ENCODE data around the gene GHR.

The GHR gene

DNA sequence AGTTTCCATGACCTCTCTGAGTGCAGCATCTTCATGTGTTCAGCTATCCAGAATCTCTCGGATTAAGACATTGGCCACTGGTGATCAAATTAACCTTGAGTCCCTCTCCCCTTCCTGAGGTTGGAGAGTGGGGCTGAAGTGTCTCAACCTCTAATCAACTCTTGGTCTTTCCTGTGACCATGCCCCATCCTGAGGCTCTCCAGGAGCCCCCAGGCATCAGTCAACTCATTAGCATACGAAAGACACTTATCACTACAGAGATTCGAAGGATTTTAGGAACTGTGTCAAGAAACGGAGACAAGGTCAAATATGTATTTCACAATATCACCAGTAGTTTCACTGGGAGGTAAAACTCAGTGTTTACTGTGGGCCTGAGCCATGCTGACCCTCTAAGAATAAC is 203.2 kb downstream of the GHR start:
- Histone ChIP-seq H3K36me3 (ENCODE audit: control insufficient read depth in 2 of 2, insufficient read depth in 1 of 2, low read length in 2 of 2) (no peaks in the 10 kb centered on the region), H3K9me3 (ENCODE audit: control insufficient read depth, insufficient read depth, low read depth, low read length) (no peaks in the 10 kb centered on the region), H3K4me1 (ENCODE audit: control insufficient read depth, insufficient read depth, low read length) (peaks cover 5% of the 10 kb centered on the region), H3K4me3 (ENCODE audit: low read depth, low read length) (no peak overlapping the region), H3K27ac (ENCODE audit: extremely low read depth, low read depth, low read length) (no peak overlapping the region)
- TF ChIP-seq YY1 (tag by site-specific recombination; IDR thresholded peaks at IDR 0.05) (no peak), ZNF426 (tag by site-specific recombination; IDR thresholded peaks at IDR 0.05) (no peak), ZNF292 (tag by site-specific recombination; IDR thresholded peaks at IDR 0.05; ENCODE audit: borderline replicate concordance, low read depth) (no peak), AEBP2 (tag by site-specific recombination; IDR thresholded peaks at IDR 0.05; ENCODE audit: borderline replicate concordance) (no peak), ZBTB26 (tag by site-specific recombination; optimal IDR thresholded peaks at IDR 0.05) (no peak), INSM2 (tag by site-specific recombination; IDR thresholded peaks at IDR 0.05) (no peak), ZNF624 (tag by site-specific recombination; IDR thresholded peaks at IDR 0.05) (no peak), MZF1 (tag by site-specific recombination; IDR thresholded peaks at IDR 0.05; ENCODE audit: borderline replicate concordance) (no peak), HOXC10 (CRISPR knock-in tag; IDR thresholded peaks at IDR 0.05) (no peak), WT1 (tag by site-specific recombination; IDR thresholded peaks at IDR 0.05) (no peak), ZFP3 (tag by site-specific recombination; IDR thresholded peaks at IDR 0.05; ENCODE audit: low read depth) (no peak), KLF10 (tag by site-specific recombination; IDR thresholded peaks at IDR 0.05) (no peak), ZNF530 (tag by site-specific recombination; IDR thresholded peaks at IDR 0.05; ENCODE audit: low read depth) (no peak), PATZ1 (tag by site-specific recombination; IDR thresholded peaks at IDR 0.05) (no peak)
- TF ChIP-seq, protein P1, sequence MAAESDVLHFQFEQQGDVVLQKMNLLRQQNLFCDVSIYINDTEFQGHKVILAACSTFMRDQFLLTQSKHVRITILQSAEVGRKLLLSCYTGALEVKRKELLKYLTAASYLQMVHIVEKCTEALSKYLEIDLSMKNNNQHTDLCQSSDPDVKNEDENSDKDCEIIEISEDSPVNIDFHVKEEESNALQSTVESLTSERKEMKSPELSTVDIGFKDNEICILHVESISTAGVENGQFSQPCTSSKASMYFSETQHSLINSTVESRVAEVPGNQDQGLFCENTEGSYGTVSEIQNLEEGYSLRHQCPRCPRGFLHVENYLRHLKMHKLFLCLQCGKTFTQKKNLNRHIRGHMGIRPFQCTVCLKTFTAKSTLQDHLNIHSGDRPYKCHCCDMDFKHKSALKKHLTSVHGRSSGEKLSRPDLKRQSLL (tag by site-specific recombination; IDR thresholded peaks at IDR 0.05): no peak
- TF ChIP-seq, protein P2, sequence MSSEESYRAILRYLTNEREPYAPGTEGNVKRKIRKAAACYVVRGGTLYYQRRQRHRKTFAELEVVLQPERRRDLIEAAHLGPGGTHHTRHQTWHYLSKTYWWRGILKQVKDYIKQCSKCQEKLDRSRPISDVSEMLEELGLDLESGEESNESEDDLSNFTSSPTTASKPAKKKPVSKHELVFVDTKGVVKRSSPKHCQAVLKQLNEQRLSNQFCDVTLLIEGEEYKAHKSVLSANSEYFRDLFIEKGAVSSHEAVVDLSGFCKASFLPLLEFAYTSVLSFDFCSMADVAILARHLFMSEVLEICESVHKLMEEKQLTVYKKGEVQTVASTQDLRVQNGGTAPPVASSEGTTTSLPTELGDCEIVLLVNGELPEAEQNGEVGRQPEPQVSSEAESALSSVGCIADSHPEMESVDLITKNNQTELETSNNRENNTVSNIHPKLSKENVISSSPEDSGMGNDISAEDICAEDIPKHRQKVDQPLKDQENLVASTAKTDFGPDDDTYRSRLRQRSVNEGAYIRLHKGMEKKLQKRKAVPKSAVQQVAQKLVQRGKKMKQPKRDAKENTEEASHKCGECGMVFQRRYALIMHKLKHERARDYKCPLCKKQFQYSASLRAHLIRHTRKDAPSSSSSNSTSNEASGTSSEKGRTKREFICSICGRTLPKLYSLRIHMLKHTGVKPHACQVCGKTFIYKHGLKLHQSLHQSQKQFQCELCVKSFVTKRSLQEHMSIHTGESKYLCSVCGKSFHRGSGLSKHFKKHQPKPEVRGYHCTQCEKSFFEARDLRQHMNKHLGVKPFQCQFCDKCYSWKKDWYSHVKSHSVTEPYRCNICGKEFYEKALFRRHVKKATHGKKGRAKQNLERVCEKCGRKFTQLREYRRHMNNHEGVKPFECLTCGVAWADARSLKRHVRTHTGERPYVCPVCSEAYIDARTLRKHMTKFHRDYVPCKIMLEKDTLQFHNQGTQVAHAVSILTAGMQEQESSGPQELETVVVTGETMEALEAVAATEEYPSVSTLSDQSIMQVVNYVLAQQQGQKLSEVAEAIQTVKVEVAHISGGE (tag by site-specific recombination; conservative IDR thresholded peaks at IDR 0.05; ENCODE audit: low read depth): no peak
- TF ChIP-seq, protein P3, sequence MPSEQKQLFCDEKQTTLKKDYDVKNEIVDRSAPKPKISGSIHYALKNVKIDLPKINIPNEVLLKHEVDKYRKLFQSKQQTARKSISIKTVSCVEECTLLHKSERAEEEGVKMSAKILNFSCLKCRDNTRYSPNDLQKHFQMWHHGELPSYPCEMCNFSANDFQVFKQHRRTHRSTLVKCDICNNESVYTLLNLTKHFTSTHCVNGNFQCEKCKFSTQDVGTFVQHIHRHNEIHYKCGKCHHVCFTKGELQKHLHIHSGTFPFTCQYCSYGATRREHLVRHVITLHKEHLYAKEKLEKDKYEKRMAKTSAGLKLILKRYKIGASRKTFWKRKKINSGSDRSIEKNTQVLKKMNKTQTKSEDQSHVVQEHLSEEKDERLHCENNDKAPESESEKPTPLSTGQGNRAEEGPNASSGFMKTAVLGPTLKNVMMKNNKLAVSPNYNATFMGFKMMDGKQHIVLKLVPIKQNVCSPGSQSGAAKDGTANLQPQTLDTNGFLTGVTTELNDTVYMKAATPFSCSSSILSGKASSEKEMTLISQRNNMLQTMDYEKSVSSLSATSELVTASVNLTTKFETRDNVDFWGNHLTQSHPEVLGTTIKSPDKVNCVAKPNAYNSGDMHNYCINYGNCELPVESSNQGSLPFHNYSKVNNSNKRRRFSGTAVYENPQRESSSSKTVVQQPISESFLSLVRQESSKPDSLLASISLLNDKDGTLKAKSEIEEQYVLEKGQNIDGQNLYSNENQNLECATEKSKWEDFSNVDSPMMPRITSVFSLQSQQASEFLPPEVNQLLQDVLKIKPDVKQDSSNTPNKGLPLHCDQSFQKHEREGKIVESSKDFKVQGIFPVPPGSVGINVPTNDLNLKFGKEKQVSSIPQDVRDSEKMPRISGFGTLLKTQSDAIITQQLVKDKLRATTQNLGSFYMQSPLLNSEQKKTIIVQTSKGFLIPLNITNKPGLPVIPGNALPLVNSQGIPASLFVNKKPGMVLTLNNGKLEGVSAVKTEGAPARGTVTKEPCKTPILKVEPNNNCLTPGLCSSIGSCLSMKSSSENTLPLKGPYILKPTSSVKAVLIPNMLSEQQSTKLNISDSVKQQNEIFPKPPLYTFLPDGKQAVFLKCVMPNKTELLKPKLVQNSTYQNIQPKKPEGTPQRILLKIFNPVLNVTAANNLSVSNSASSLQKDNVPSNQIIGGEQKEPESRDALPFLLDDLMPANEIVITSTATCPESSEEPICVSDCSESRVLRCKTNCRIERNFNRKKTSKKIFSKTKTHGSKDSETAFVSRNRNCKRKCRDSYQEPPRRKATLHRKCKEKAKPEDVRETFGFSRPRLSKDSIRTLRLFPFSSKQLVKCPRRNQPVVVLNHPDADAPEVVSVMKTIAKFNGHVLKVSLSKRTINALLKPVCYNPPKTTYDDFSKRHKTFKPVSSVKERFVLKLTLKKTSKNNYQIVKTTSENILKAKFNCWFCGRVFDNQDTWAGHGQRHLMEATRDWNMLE (tag by site-specific recombination; conservative IDR thresholded peaks at IDR 0.05; ENCODE audit: low read depth): no peak
- TF ChIP-seq, protein P4, sequence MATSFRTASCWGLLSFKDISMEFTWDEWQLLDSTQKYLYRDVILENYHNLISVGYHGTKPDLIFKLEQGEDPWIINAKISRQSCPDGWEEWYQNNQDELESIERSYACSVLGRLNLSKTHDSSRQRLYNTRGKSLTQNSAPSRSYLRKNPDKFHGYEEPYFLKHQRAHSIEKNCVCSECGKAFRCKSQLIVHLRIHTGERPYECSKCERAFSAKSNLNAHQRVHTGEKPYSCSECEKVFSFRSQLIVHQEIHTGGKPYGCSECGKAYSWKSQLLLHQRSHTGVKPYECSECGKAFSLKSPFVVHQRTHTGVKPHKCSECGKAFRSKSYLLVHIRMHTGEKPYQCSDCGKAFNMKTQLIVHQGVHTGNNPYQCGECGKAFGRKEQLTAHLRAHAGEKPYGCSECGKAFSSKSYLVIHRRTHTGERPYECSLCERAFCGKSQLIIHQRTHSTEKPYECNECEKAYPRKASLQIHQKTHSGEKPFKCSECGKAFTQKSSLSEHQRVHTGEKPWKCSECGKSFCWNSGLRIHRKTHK (tag by site-specific recombination; IDR thresholded peaks at IDR 0.05): no peak
- ChIA-PET CTCF (no interaction called here), POLR2A (no interaction called here)
